ENCODE results near the gene CALCOCO2. TPM values are rescaled to one million over a fixed set of nuclear protein-coding genes. Genes with fewer than 3 reads are reported as not detected.

Gene CALCOCO2
- total and polyA plus RNA-seq, 2 of the 13 experiments (the other 11 are each of a cell fraction or from before 2014, with no cell fraction given): 72.9 to 111 TPM

DNA sequence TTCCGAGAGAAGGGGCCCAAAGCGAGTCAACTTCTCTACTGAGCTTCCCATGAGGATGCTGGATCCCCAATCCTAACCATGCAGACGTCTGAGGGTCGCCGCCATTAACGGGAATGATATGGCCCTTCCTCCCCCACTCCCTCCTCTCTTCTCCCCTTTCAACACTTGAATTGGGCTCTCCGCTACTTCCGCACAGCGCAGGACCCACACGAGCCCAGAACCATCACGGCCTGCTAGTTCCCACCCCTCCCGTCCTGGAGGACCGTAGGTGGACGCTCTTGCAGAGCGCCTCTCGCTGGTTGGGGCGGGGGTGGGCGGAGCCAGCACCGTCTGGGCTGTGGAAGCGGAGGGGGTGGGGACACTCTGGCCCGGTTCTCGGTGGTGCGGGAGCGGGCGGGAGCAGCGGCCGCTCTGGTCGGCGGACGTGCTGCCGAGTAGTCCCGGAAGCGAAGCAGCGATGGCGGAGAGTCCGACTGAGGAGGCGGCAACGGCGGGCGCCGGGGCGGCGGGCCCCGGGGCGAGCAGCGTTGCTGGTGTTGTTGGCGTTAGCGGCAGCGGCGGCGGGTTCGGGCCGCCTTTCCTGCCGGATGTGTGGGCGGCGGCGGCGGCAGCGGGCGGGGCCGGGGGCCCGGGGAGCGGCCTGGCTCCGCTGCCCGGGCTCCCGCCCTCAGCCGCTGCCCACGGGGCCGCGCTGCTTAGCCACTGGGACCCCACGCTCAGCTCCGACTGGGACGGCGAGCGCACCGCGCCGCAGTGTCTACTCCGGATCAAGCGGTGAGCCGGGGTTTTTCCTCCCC, 77.4 kb downstream of the CALCOCO2 start, which contains the start of gene UBE2Z (continued):
- peak; percentile 64 for TF ChIP-seq TFE3 (CRISPR knock-in tag; IDR thresholded peaks at IDR 0.05)
- peak; percentile 94 for TF ChIP-seq ZMYM4 (CRISPR knock-in tag; IDR thresholded peaks at IDR 0.05)
- TF ChIP-seq DR1 (CRISPR knock-in tag; IDR thresholded peaks at IDR 0.05): peak; percentile 93
- peak; percentile 70; the same call in 1 of the 2 replicates for TF ChIP-seq PAF1 (CRISPR knock-in tag; IDR thresholded peaks at IDR 0.05)
- TF ChIP-seq DRAP1 (CRISPR knock-in tag; IDR thresholded peaks at IDR 0.05): peak; percentile 91
- TF ChIP-seq RBM39 (IDR thresholded peaks at IDR 0.05; ENCODE audit: low read depth, low read length, poor library complexity, severe bottlenecking): no peak
- peak; percentile 81 for TF ChIP-seq NR2C2 (CRISPR knock-in tag; IDR thresholded peaks at IDR 0.05; ENCODE audit: borderline replicate concordance)
- TF ChIP-seq ATF7 (IDR thresholded peaks at IDR 0.05): no peak
- peak; percentile 86 for TF ChIP-seq ATF7 (CRISPR knock-in tag; IDR thresholded peaks at IDR 0.05)
- TF ChIP-seq FIP1L1 (IDR thresholded peaks at IDR 0.05; ENCODE audit: borderline replicate concordance, insufficient read depth, low read depth, low read length): peak; percentile 83; the same call in 1 of the 2 replicates
- TF ChIP-seq ZNF7 (CRISPR knock-in tag; IDR thresholded peaks at IDR 0.05): no peak
- TF ChIP-seq, protein P1, sequence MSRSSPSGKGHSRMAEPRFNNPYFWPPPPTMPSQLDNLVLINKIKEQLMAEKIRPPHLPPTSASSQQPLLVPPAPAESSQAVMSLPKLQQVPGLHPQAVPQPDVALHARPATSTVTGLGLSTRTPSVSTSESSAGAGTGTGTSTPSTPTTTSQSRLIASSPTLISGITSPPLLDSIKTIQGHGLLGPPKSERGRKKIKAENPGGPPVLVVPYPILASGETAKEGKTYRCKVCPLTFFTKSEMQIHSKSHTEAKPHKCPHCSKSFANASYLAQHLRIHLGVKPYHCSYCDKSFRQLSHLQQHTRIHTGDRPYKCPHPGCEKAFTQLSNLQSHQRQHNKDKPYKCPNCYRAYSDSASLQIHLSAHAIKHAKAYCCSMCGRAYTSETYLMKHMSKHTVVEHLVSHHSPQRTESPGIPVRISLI (CRISPR knock-in tag; IDR thresholded peaks at IDR 0.05; ENCODE audit: borderline replicate concordance): no peak; the same call in 1 of the 2 replicates
- no peak for TF ChIP-seq JDP2 (CRISPR knock-in tag; IDR thresholded peaks at IDR 0.05; ENCODE audit: borderline replicate concordance)
- peak; percentile 93; the same call in 1 of the 2 replicates for TF ChIP-seq ZNF136 (CRISPR knock-in tag; IDR thresholded peaks at IDR 0.05; ENCODE audit: low read depth)
- no peak for TF ChIP-seq ONECUT2 (CRISPR knock-in tag; IDR thresholded peaks at IDR 0.05)
- peak; percentile 23; the same call in 1 of the 2 replicates for TF ChIP-seq CC2D1A (CRISPR knock-in tag; IDR thresholded peaks at IDR 0.05)
- TF ChIP-seq KLF12 (CRISPR knock-in tag; IDR thresholded peaks at IDR 0.05; ENCODE audit: borderline replicate concordance): peak; percentile 92; the same call in 1 of the 2 replicates
- TF ChIP-seq ZNF484 (CRISPR knock-in tag; IDR thresholded peaks at IDR 0.05; ENCODE audit: borderline replicate concordance, low read depth): no peak
- peak; percentile 88 for TF ChIP-seq ATF7-NPFF (CRISPR knock-in tag; IDR thresholded peaks at IDR 0.05; ENCODE audit: low read depth)
- TF ChIP-seq, protein P2, sequence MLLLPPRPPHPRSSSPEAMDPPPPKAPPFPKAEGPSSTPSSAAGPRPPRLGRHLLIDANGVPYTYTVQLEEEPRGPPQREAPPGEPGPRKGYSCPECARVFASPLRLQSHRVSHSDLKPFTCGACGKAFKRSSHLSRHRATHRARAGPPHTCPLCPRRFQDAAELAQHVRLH (CRISPR knock-in tag; IDR thresholded peaks at IDR 0.05; ENCODE audit: borderline replicate concordance, low read depth): peak; percentile 91
- peak; percentile 93; the same call in 1 of the 2 replicates for TF ChIP-seq ZBTB3 (CRISPR knock-in tag; IDR thresholded peaks at IDR 0.05; ENCODE audit: borderline replicate concordance, low read depth)
- peak; percentile 84 for TF ChIP-seq ZNF883 (CRISPR knock-in tag; IDR thresholded peaks at IDR 0.05; ENCODE audit: not compliant biosample characterization)
- TF ChIP-seq BHLHE40 (IDR thresholded peaks at IDR 0.05; ENCODE audit: low read length): no peak
- no peak for TF ChIP-seq CEBPB (IDR thresholded peaks at IDR 0.05; ENCODE audit: borderline replicate concordance, low read depth, low read length)
- no peak; the same call in 1 of the 2 replicates for TF ChIP-seq RCOR2 (CRISPR knock-in tag; IDR thresholded peaks at IDR 0.05)
- peak; percentile 48; the same call in 1 of the 2 replicates for TF ChIP-seq NR1H2 (CRISPR knock-in tag; IDR thresholded peaks at IDR 0.05; ENCODE audit: borderline replicate concordance, low read depth)
- no peak for TF ChIP-seq ZNF816 (CRISPR knock-in tag; IDR thresholded peaks at IDR 0.05; ENCODE audit: borderline replicate concordance)
